Hepatocyte (in vitro differentiated cells): Measurements from ENCODE around the gene HOXD12. TPM values are rescaled to one million over a fixed set of nuclear protein-coding genes. Genes with fewer than 3 reads are reported as not detected.

ENCODE experiments used
- DNase-seq: peaks from one replicate; pipeline ENCODE4 v3.0.0-alpha.2; 2016; ENCODE audit warnings: low spot score
- H2AFZ ChIP-seq: fragments of 200-600 bp; sonication (generic); 2 replicates; pipeline ENCODE4 v1.6.0; 2016; ENCODE audit warnings: antibody characterized with exemption, mild to moderate bottlenecking
- H3K27ac ChIP-seq: fragments of 200-600 bp; sonication (generic); 2 replicates; pipeline ENCODE4 v1.5.1; 2016; ENCODE audit warnings: mild to moderate bottlenecking
- H3K27me3 ChIP-seq: fragments of 200-600 bp; sonication (generic); 2 replicates; pipeline ENCODE4 v1.6.1; 2016
- H3K36me3 ChIP-seq: fragments of 200-600 bp; sonication (generic); replicated peaks from 2 replicates; pipeline ENCODE4 v1.5.1; 2016; ENCODE audit warnings: low read depth; ENCODE audit not compliant: insufficient read depth
- H3K4me1 ChIP-seq: fragments of 200-600 bp; sonication (generic); 2 replicates; pipeline ENCODE4 v1.5.1; 2016; ENCODE audit warnings: mild to moderate bottlenecking, moderate library complexity; ENCODE audit not compliant: insufficient read depth
- H3K4me2 ChIP-seq: fragments of 200-600 bp; sonication (generic); 2 replicates; pipeline ENCODE4 v1.6.0; 2016
- H3K4me3 ChIP-seq: fragments of 200-600 bp; sonication (generic); 2 replicates; pipeline ENCODE4 v1.5.1; 2016; ENCODE audit warnings: mild to moderate bottlenecking
- H3K79me2 ChIP-seq: fragments of 200-600 bp; sonication (generic); 2 replicates; pipeline ENCODE4 v1.6.0; 2017; ENCODE audit warnings: mild to moderate bottlenecking
- H3K9me2 ChIP-seq: fragments of 200-600 bp; sonication (generic); replicated peaks from 2 replicates; pipeline ENCODE4 v1.6.0; 2017; ENCODE audit warnings: mild to moderate bottlenecking; ENCODE audit not compliant: insufficient read depth
- H3K9me3 ChIP-seq: fragments of 200-600 bp; sonication (generic); 2 replicates; pipeline ENCODE4 v1.5.1; 2016; ENCODE audit warnings: low read depth, mild to moderate bottlenecking
- H4K20me1 ChIP-seq: fragments of 200-600 bp; sonication (generic); 2 replicates; pipeline ENCODE4 v1.6.0; 2016; ENCODE audit warnings: mild to moderate bottlenecking; ENCODE audit not compliant: insufficient read depth, poor library complexity, severe bottlenecking
- CTCF ChIP-seq: fragments of 200-600 bp; sonication (generic); IDR thresholded peaks from 2 replicates; pipeline ENCODE4 v1.5.1; 2016; ENCODE audit warnings: antibody characterized with exemption, mild to moderate bottlenecking; ENCODE audit not compliant: poor library complexity
- EZH2 ChIP-seq: fragments of 200-600 bp; sonication (generic); IDR thresholded peaks from 2 replicates; pipeline ENCODE4 v1.6.1; 2016; ENCODE audit warnings: antibody characterized with exemption, mild to moderate bottlenecking, borderline replicate concordance
- EZH2phosphoT487 ChIP-seq: fragments of 200-600 bp; sonication (generic); IDR thresholded peaks from one replicate; pipeline ENCODE4 v1.6.1; 2018; ENCODE audit warnings: antibody characterized with exemption, mild to moderate bottlenecking, low read depth, moderate library complexity; ENCODE audit not compliant: unreplicated experiment, severe bottlenecking
- WGBS: methylation state at CpG from one replicate; pipeline ENCODE4 v1.1.6; 2016; ENCODE audit warnings: low lambda C conversion rate; ENCODE audit errors: missing lambda C conversion rate; 5-methylcytosine and 5-hydroxymethylcytosine counted together
- polyA plus RNA-seq: library from polyadenylated mRNA; unstranded; fragments of >200 nt; fragmentation: Nextera tagmentation; extraction: Ambion mirVana; gene quantifications from 2 replicates; pipeline ENCODE4 v1.2.1, GENCODE V29; 2016
- total RNA-seq: library from RNA; depleted of rRNA; stranded (reverse); fragments of >200 nt; gene quantifications from 2 replicates; pipeline ENCODE4 v1.2.3, GENCODE V29; 2014

Gene HOXD12
- total and polyA plus RNA-seq, 2 experiments from 2014 or later = 3.3 to 29.0 TPM

GRCh38 chr2:176105730-176106580 is 6.4 kb downstream of the HOXD12 start:
- DNase-seq = no peak

GRCh38 chr2:176106581-176107539 is 7.3 kb downstream of the HOXD12 start, which contains the start of gene HOXD11:
HOXD11 (plus strand) TSS chr2:176107280; CDS start chr2:176107356, 76 bp downstream.
- 1% methylated on average over 75 of the region's 85 CpGs for WGBS
- Histone ChIP-seq H3K36me3 (no peaks in the 10 kb centered on the region), H3K4me1 (no peaks in the 10 kb centered on the region), H3K79me2 (peaks cover 48% of the 10 kb centered on the region), H3K27ac (peak within 1 kb of the TSS; percentile 93), H2AFZ (no peak within 1 kb of the TSS), H3K4me3 (peak within 1 kb of the TSS; percentile 70), H4K20me1 (peaks cover 17% of the 10 kb centered on the region), H3K9me2 (no peaks in the 10 kb centered on the region), H3K4me2 (peak within 1 kb of the TSS; percentile 91), H3K9me3 (no peaks in the 10 kb centered on the region), H3K27me3 (peaks cover 94% of the 10 kb centered on the region)
- DNase-seq = no peak
- TF ChIP-seq CTCF (no peak), EZH2phosphoT487 (peak; percentile 50), EZH2 (no peak)

More at GRCh38 chr2:176105730-176106580, 6.4 kb downstream of the HOXD12 start:
- H3K27me3 ChIP-seq = peaks cover 94% of the 10 kb centered on the region
- peaks cover 55% of the 10 kb centered on the region for H3K79me2 ChIP-seq
- no peak overlapping the region for H2AFZ ChIP-seq
- peak overlapping the region; percentile 91 for H3K4me2 ChIP-seq
- H3K9me2 ChIP-seq = no peaks in the 10 kb centered on the region
- H3K27ac ChIP-seq = peak overlapping the region; percentile 93
- no peaks in the 10 kb centered on the region for H3K4me1 ChIP-seq
- H3K36me3 ChIP-seq = no peaks in the 10 kb centered on the region
- 10% methylated on average over 24 of the region's 25 CpGs for WGBS
- peak overlapping the region; percentile 70 for H3K4me3 ChIP-seq
- H4K20me1 ChIP-seq = peaks cover 13% of the 10 kb centered on the region
- no peak for TF ChIP-seq CTCF
- no peaks in the 10 kb centered on the region for H3K9me3 ChIP-seq

GRCh38 chr2:176107731-176108181 is 8.2 kb downstream of the HOXD12 start:
- Histone ChIP-seq H3K4me2 (peak overlapping the region; percentile 73), H3K9me2 (no peaks in the 10 kb centered on the region), H3K9me3 (no peaks in the 10 kb centered on the region), H3K4me1 (no peaks in the 10 kb centered on the region), H3K79me2 (peaks cover 48% of the 10 kb centered on the region), H3K36me3 (no peaks in the 10 kb centered on the region), H3K4me3 (peak overlapping the region; percentile 29), H3K27ac (peak overlapping the region; percentile 65), H4K20me1 (peaks cover 24% of the 10 kb centered on the region), H2AFZ (no peak overlapping the region), H3K27me3 (peaks cover 94% of the 10 kb centered on the region)
- TF ChIP-seq CTCF (no peak), EZH2 (no peak), EZH2phosphoT487 (no peak)
- no peak for DNase-seq
- 4% methylated on average over 22 of the region's 59 CpGs for WGBS
